ENCODE results near the gene ASPN.

The ASPN gene

GRCh38 chr9:92527832-92528521 lies 45.7 kb upstream of the ASPN start:
- Histone ChIP-seq H2BK15ac (ENCODE audit: low read length) (no peak overlapping the region), H3K36me3 (replicated peaks in 1 of 2; ENCODE audit: control insufficient read depth in 2 of 2, insufficient read depth in 2 of 2, low read length in 2 of 2) (no peaks in the 10 kb centered on the region), H3K4me2 (ENCODE audit: insufficient read depth, low read length, poor library complexity, severe bottlenecking) (no peak overlapping the region), H3K4me1 (ENCODE audit: control insufficient read depth in 2 of 2, insufficient read depth in 1 of 2, low read depth in 1 of 2, low read length in 2 of 2) (no peaks in the 10 kb centered on the region), H3K4me3 (ENCODE audit: low read length in 2 of 2) (no peak overlapping the region), H3K23ac (ENCODE audit: low read depth, low read length, poor library complexity) (no peak overlapping the region), H3K79me1 (ENCODE audit: low read depth, low read length) (no peaks in the 10 kb centered on the region), H2AK5ac (ENCODE audit: low read depth, low read length) (no peak overlapping the region), H3K14ac (ENCODE audit: low read length) (no peak overlapping the region), H3K9ac (ENCODE audit: low read depth, low read length, poor library complexity) (no peak overlapping the region), H2BK120ac (ENCODE audit: low read depth, low read length) (no peak overlapping the region), H3K27me3 (ENCODE audit: control insufficient read depth in 3 of 3, insufficient read depth in 3 of 3, low read depth in 1 of 3, low read length in 3 of 3) (no peaks in the 10 kb centered on the region), H2BK5ac (ENCODE audit: low read length) (no peak overlapping the region), H2AFZ (ENCODE audit: low read length) (no peak overlapping the region), H3K4ac (ENCODE audit: low read length) (no peak overlapping the region), H3K27ac (replicated peaks; ENCODE audit: low read length) (no peak overlapping the region), H3K9me3 (replicated peaks in 1 of 2; ENCODE audit: control insufficient read depth in 2 of 2, insufficient read depth in 1 of 2, low read depth in 1 of 2, low read length in 2 of 2) (no peaks in the 10 kb centered on the region), H4K91ac (ENCODE audit: low read depth, low read length, poor library complexity) (no peak overlapping the region), H2BK12ac (ENCODE audit: low read length) (no peak overlapping the region), H3K18ac (ENCODE audit: low read length) (no peak overlapping the region), H4K8ac (ENCODE audit: low read depth, low read length) (no peak overlapping the region)
- no peak for DNase-seq (ENCODE audit: low spot score)
- WGBS, 2 donors (ENCODE audit: extremely low coverage in 2 of 2, insufficient read length in 2 of 2, insufficient replicate concordance in 1 of 2) = no CpG with 5 or more reads among the region's 4 CpGs

- DNase-seq (ENCODE audit: low spot score) = no peak
- no peaks in the 10 kb centered on the region for H3K27me3 ChIP-seq (ENCODE audit: control insufficient read depth in 3 of 3, insufficient read depth in 3 of 3, low read depth in 1 of 3, low read length in 3 of 3)
- H3K23ac ChIP-seq (ENCODE audit: low read depth, low read length, poor library complexity) = no peak overlapping the region
- H3K36me3 ChIP-seq (replicated peaks in 1 of 2; ENCODE audit: control insufficient read depth in 2 of 2, insufficient read depth in 2 of 2, low read length in 2 of 2) = no peaks in the 10 kb centered on the region
- no peak overlapping the region for H2BK5ac ChIP-seq (ENCODE audit: low read length)
- no peak overlapping the region for H3K4ac ChIP-seq (ENCODE audit: low read length)
- no peaks in the 10 kb centered on the region for H3K79me1 ChIP-seq (ENCODE audit: low read depth, low read length)
- H2BK15ac ChIP-seq (ENCODE audit: low read length) = no peak overlapping the region
- no peak overlapping the region for H3K18ac ChIP-seq (ENCODE audit: low read length)
- H3K4me1 ChIP-seq (ENCODE audit: control insufficient read depth in 2 of 2, insufficient read depth in 1 of 2, low read depth in 1 of 2, low read length in 2 of 2) = no peaks in the 10 kb centered on the region
- H4K91ac ChIP-seq (ENCODE audit: low read depth, low read length, poor library complexity) = no peak overlapping the region
- H4K8ac ChIP-seq (ENCODE audit: low read depth, low read length) = no peak overlapping the region
- H2BK120ac ChIP-seq (ENCODE audit: low read depth, low read length) = no peak overlapping the region
- H2AFZ ChIP-seq (ENCODE audit: low read length) = no peak overlapping the region
- no peak overlapping the region for H2BK12ac ChIP-seq (ENCODE audit: low read length)
- H3K9ac ChIP-seq (ENCODE audit: low read depth, low read length, poor library complexity) = no peak overlapping the region
- H3K9me3 ChIP-seq (replicated peaks in 1 of 2; ENCODE audit: control insufficient read depth in 2 of 2, insufficient read depth in 1 of 2, low read depth in 1 of 2, low read length in 2 of 2) = no peaks in the 10 kb centered on the region
- WGBS, 2 donors (ENCODE audit: extremely low coverage in 2 of 2, insufficient read length in 2 of 2, insufficient replicate concordance in 1 of 2) = no CpG with 5 or more reads among the region's 2 CpGs
- H3K4me3 ChIP-seq (ENCODE audit: low read length in 2 of 2) = no peak overlapping the region
- H3K14ac ChIP-seq (ENCODE audit: low read length) = no peak overlapping the region
- no peak overlapping the region for H2AK5ac ChIP-seq (ENCODE audit: low read depth, low read length)
- H3K4me2 ChIP-seq (ENCODE audit: insufficient read depth, low read length, poor library complexity, severe bottlenecking) = no peak overlapping the region
- H3K27ac ChIP-seq (replicated peaks; ENCODE audit: low read length) = no peak overlapping the region
These were observed 45.1 kb upstream of the ASPN start for GRCh38 chr9:92527291-92527828.

GRCh38 chr9:92525306-92525705 lies 43.0 kb upstream of the ASPN start:
- Histone ChIP-seq H2BK12ac (ENCODE audit: low read length) (no peak overlapping the region), H3K4ac (ENCODE audit: low read length) (no peak overlapping the region), H3K18ac (ENCODE audit: low read length) (no peak overlapping the region), H4K91ac (ENCODE audit: low read depth, low read length, poor library complexity) (no peak overlapping the region), H3K23ac (ENCODE audit: low read depth, low read length, poor library complexity) (no peak overlapping the region), H4K8ac (ENCODE audit: low read depth, low read length) (no peak overlapping the region), H3K79me1 (ENCODE audit: low read depth, low read length) (no peaks in the 10 kb centered on the region), H2BK15ac (ENCODE audit: low read length) (no peak overlapping the region), H3K27me3 (ENCODE audit: control insufficient read depth in 3 of 3, insufficient read depth in 3 of 3, low read depth in 1 of 3, low read length in 3 of 3) (no peaks in the 10 kb centered on the region), H3K14ac (ENCODE audit: low read length) (no peak overlapping the region), H3K4me3 (ENCODE audit: low read length in 2 of 2) (no peak overlapping the region), H3K9me3 (replicated peaks in 1 of 2; ENCODE audit: control insufficient read depth in 2 of 2, insufficient read depth in 1 of 2, low read depth in 1 of 2, low read length in 2 of 2) (no peaks in the 10 kb centered on the region), H2BK5ac (ENCODE audit: low read length) (no peak overlapping the region), H2AFZ (ENCODE audit: low read length) (no peak overlapping the region), H2AK5ac (ENCODE audit: low read depth, low read length) (no peak overlapping the region), H3K4me2 (ENCODE audit: insufficient read depth, low read length, poor library complexity, severe bottlenecking) (no peak overlapping the region), H3K36me3 (replicated peaks in 1 of 2; ENCODE audit: control insufficient read depth in 2 of 2, insufficient read depth in 2 of 2, low read length in 2 of 2) (no peaks in the 10 kb centered on the region), H3K9ac (ENCODE audit: low read depth, low read length, poor library complexity) (no peak overlapping the region), H2BK120ac (ENCODE audit: low read depth, low read length) (no peak overlapping the region), H3K4me1 (ENCODE audit: control insufficient read depth in 2 of 2, insufficient read depth in 1 of 2, low read depth in 1 of 2, low read length in 2 of 2) (no peaks in the 10 kb centered on the region), H3K27ac (replicated peaks; ENCODE audit: low read length) (no peak overlapping the region)
- DNase-seq (ENCODE audit: low spot score) = no peak
- WGBS, 2 donors (ENCODE audit: extremely low coverage in 2 of 2, insufficient read length in 2 of 2, insufficient replicate concordance in 1 of 2) = no CpG with 5 or more reads among the region's 5 CpGs

GRCh38 chr9:92524881-92525280 lies 42.6 kb upstream of the ASPN start:
- WGBS, 2 donors (ENCODE audit: extremely low coverage in 2 of 2, insufficient read length in 2 of 2, insufficient replicate concordance in 1 of 2) = no CpG with 5 or more reads among the region's 1 CpG
- H3K27ac ChIP-seq (replicated peaks; ENCODE audit: low read length) = no peak overlapping the region

More at GRCh38 chr9:92524881-92525280, 42.6 kb upstream of the ASPN start:
- H3K36me3 ChIP-seq (replicated peaks in 1 of 2; ENCODE audit: control insufficient read depth in 2 of 2, insufficient read depth in 2 of 2, low read length in 2 of 2) = no peaks in the 10 kb centered on the region
- no peak overlapping the region for H2BK12ac ChIP-seq (ENCODE audit: low read length)
- no peak overlapping the region for H2BK120ac ChIP-seq (ENCODE audit: low read depth, low read length)
- no peak overlapping the region for H2AFZ ChIP-seq (ENCODE audit: low read length)
- no peaks in the 10 kb centered on the region for H3K79me1 ChIP-seq (ENCODE audit: low read depth, low read length)
- no peak overlapping the region for H4K8ac ChIP-seq (ENCODE audit: low read depth, low read length)
- H3K4me1 ChIP-seq (ENCODE audit: control insufficient read depth in 2 of 2, insufficient read depth in 1 of 2, low read depth in 1 of 2, low read length in 2 of 2) = no peaks in the 10 kb centered on the region
- H2BK5ac ChIP-seq (ENCODE audit: low read length) = no peak overlapping the region
- no peaks in the 10 kb centered on the region for H3K27me3 ChIP-seq (ENCODE audit: control insufficient read depth in 3 of 3, insufficient read depth in 3 of 3, low read depth in 1 of 3, low read length in 3 of 3)
- no peak overlapping the region for H3K4ac ChIP-seq (ENCODE audit: low read length)
- H2BK15ac ChIP-seq (ENCODE audit: low read length) = no peak overlapping the region
- no peaks in the 10 kb centered on the region for H3K9me3 ChIP-seq (replicated peaks in 1 of 2; ENCODE audit: control insufficient read depth in 2 of 2, insufficient read depth in 1 of 2, low read depth in 1 of 2, low read length in 2 of 2)
- no peak overlapping the region for H3K18ac ChIP-seq (ENCODE audit: low read length)
- DNase-seq (ENCODE audit: low spot score) = no peak
- no peak overlapping the region for H3K4me2 ChIP-seq (ENCODE audit: insufficient read depth, low read length, poor library complexity, severe bottlenecking)
- no peak overlapping the region for H3K23ac ChIP-seq (ENCODE audit: low read depth, low read length, poor library complexity)
- H4K91ac ChIP-seq (ENCODE audit: low read depth, low read length, poor library complexity) = no peak overlapping the region
- no peak overlapping the region for H3K4me3 ChIP-seq (ENCODE audit: low read length in 2 of 2)
- H3K9ac ChIP-seq (ENCODE audit: low read depth, low read length, poor library complexity) = no peak overlapping the region
- H3K14ac ChIP-seq (ENCODE audit: low read length) = no peak overlapping the region
- no peak overlapping the region for H2AK5ac ChIP-seq (ENCODE audit: low read depth, low read length)
